ENCODE results near the gene DLX6.

Gene DLX6

DNA sequence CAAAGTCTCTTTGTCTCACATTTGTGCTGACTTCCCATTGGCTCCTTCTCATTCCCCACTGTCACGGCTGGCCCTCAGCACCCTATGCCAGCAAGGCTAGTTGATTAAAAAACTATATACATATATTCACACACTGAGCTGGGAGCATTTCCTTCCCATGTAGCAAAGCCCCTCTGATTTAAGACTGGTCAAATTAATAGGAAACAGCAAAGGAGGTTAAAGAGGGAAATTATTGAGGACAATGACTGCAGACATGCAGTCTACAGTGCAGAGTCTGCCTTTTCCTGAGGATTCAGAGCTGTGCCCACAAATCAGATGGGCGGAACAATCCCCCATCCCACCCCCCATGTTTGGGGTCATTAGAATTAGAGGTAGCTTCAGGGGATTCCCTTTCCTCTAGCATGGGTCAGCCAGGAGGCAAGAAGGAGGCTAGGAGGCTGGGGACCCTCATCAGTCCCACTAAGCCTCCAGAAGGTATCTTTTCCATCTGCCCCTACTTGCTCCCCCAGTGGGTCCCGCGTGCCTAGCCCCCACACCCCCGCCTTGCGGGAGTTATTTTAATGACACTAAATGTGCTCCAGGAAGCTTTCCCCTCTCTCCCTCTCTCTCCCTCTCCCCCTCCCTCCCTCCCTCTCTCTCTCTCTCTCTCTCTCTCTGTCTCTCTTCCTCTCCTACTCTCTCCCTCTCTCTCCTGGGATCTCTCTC is 9.8 kb upstream of the DLX6 start:
- DNase-seq (ENCODE audit: low read depth in 2 of 2), result no peak

DNA sequence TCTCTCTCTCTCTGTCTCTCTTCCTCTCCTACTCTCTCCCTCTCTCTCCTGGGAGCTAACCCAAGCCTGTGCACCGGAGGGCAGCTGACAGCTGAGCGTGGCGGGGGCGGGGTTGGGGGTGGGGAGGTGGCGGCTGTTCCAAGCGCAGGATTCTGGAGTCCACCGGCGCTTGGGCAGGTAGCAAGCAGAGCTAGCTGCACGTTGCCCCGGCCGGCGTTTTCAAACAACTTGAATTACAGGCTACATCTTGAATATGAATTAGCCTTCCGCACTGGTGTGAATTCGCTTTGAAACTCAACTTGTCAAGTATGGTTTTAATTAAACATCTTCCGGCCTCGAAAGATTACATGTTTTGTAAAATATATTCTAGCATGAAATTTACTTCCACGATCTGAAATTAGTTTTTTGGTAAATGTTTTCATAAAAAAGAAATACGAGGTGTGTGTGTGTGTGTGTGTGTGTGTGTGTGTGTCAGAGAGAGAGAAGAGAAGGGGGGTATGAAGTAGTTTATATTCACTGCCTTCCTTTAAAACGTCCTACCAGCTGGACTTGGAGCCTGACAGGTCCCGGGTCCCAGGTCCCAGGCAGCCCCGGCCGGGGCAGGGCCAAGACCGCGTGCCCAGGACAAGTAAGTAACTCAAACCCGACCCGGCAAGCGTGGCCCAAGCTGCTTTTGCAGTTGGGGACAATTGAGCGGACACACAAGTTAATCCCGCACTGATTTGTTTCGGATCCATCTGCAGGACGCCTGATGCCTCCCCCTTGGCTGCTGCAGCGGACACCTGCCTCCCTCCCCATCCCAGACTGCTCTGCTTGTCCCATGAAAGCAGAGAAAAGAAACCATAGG is 9.0 kb upstream of the DLX6 start:
- DNase-seq (ENCODE audit: low read depth in 2 of 2), result no peak

DNA sequence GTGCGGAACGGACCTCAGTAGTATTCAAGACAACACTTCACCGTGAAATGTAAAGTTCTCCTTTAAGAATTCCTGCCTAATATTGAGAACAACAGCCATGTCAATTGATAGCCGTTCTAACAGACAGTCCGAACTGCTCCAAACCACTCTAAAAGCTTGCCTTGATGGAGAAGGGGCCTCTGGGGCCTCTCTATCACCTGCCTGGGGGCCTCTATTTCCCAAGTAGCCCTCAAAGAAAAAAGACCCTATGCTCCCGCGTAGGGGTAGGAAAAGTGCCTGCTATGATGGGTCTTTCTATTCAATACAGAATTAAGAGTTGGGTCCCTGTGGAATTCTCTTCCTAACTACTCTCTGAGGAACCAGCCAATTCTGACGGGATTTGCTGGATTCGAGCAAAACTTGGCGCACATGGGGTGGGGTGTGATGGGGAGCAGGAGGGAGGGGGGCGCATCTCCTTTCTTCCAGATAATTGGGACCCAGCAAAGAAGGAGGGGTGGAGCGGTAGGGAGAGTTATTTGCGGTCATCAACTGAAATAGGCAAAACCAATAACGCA is 8.3 kb upstream of the DLX6 start:
- no peak for DNase-seq (ENCODE audit: low read depth in 2 of 2)

DNA sequence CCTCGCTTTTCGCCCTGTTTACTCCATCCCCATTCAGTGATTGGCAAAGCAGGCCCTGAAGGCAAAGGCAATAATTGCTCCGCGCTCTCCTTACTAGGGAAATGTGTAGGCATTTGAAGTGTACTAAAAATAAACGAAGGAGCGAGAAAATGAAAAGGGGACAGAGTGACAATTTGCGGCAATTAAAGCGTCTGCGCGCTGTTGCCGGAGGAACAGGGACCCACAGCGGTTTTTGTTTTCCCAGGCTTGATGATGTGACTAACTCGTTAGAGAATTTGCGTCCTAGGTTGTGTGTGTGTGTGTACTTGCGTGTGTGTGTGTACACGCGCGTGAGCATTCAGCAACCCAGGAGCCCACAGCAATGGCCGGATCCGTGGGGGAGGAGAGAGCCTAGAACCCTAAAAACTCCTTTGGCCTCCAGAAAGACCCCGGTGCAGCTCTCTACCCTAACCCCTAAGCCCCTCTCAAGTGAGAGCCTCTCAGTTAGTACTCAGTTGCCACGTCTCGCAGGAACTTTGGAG is 7.8 kb upstream of the DLX6 start:
- no peak for DNase-seq (ENCODE audit: low read depth in 2 of 2)

DNA sequence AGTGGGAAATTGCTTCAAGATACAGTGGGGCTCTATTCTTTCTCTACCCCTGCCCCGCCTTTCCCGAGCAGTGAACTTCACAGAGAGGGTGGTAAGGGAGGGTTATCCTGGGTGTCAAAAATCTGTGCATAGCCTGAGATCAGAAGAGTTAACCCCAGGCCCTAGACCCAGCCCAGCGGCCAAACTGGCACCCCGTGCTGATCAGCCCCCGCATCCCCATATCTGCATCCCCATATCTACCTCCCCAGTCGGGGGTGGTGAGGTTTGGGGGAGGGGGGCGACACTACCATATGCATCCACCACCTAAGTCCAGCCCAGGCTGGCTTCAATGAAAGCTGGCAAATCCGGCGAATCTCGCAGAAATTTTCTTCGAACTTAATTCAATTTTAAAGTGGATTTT is 7.0 kb upstream of the DLX6 start:
- DNase-seq (ENCODE audit: low read depth in 2 of 2), result no peak

DNA sequence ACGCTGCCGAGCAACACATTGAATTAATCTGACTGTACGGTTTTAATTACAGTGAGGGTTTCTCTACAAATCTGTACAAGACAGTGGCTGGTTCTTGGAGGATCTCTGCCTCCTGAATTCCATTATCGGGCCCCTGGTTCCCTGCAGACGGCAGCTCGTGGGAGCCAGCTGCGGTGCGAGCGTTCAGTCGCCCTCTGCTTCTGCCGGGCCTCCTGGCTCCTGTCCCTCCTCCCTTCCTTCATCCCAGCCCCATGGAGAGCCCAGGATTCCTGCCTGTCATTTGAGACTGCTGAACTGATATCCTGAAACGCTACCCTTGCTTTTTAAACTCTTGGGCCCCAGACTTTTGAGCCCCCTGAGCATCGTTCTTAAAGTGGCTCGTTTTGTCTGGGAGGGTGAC is 6.6 kb upstream of the DLX6 start:
- no peak for DNase-seq (ENCODE audit: low read depth in 2 of 2)

DNA sequence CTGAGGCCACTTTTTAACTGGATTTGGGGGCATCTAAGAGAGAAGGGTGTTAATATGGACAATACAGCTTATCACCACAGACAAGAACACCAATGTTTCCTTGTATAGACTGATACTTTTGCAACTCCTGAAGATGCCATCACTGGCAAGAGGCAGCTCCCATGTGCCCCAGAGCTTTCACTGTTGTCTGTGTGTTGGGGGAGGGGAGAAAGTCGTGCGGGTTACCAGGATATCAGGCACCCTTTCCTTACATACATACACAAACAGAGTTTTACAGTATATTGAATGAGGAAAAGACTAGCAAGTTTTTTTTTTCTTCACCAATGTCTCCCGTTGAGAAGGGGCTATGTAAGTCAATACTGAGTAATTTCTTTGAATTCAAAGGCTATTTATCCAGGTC is 4.1 kb upstream of the DLX6 start:
- no peak for DNase-seq (ENCODE audit: low read depth in 2 of 2)

DNA sequence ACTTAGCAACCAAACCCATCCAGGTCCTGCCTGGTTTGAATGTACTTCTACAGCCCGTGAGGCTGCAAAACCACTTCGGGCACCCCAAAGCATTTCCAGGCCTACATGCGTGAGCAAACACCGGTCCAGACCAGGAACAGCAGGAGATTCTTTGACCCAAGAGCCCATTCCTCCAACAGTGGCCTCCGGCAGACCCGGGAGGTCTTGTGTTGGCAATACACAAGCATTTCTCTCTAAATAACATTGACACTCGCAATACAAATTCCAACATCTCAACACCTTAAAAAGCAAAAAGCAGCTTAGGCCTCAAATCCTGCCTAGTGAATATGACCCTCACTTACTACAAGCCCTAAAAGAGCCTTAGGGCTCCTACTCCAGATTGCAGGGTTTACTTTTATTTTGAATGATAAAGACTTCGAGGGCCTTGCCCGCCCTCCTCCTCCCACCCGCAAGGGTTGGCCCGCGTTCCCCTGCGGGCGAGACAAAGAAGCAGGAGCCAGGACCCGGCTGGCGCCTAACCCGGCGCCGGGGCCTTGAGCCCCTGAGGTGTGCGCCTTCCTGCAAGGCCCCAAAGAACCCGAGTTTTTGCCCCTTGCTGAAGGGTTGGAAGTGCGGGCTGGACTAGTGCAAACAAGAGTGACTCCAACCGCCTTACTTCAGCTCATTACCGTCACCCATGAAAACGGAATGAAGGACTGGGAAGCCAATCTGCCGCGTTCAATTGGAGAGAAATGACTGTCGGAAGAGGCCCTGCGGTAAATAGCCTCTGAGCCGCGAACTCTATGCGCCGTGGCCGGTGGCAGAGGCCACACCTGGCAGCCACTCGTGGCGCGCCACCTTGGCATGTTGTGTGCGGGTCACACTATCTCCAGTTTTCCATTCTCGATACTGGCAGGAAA is 3.4 kb upstream of the DLX6 start:
- DNase-seq (ENCODE audit: low read depth in 2 of 2), result no peak

DNA sequence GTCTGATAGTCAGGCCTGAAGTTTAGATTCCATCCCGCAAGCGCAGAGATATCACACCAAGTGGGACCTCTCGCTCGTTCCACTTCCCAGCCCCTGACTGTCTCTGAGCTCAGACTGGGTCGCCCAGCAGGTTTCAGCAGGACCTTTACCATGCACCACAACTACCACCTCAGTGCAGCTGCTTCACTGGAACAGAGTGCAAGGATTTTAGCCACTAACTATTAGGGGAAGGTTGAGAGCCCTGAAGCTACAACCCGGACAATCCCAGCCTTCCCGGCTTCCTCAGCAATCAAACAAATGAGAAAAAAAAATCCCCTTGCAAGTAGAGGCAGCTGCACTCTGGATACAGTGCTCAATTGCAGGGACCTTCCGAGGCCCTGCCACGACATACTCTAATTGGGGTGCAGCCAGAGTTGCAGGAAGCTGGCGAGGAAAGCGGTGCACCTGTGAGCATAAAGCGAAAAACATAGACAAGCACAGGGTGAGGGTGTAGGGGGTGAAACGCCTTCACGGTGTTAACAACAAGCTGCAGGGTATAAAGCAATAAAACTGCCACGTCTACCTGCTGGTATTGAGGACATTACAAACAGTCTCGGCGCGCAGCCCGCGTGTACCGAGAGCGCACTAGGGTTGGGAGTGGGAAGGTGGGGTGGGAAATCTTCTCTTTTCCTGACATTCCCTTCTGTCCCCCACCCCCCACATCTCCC is 2.6 kb upstream of the DLX6 start:
- DNase-seq (ENCODE audit: low read depth in 2 of 2), result no peak

DNA sequence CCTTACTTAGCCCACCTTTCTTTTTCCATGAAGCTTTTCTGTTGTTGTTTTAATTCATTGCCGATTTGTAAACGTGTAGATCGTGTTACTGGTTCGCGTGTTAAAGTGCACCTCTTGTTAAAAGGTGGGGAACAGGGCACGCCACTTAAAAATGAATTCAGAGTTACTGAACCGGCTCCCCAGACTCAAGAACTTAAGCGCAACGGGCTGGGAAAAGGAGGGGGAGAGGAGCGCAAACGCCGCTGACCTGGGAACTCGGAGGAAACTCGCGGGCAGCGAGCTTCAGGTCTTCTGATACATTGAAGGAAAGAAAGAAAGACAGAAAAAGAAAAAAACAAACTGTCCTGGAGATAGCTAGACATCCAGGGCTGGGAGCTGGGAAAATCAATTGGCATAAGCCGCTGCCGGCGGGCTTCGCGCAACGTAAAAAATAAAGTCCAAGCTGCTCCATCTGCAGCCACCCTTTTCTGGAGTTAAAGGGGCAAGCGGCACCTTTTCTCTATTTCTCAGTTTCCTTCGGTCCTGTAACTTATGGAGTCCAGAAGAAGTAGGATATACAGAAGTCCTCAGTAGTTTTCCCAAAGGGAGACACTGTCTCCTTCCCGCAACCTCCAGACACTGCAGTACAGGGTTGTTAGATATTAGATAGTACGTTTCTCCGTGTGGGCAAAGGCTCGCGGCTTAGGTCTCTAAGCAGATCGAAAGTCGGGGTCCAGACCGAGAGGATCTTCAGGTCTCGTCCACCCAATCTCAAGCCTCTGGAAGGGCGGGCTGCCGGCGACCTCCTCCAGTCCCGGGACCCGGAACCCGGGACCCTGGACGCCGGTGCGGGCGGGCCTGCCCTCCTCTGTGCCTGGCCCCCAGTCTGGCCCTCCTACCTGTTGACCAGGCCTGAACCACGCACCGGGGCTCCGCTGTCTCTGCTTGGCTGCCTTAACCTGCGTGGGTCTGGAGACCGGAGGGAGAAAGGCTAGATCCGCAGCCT is 1.8 kb upstream of the DLX6 start:
- DNase-seq (ENCODE audit: low read depth in 2 of 2), result no peak

DNA sequence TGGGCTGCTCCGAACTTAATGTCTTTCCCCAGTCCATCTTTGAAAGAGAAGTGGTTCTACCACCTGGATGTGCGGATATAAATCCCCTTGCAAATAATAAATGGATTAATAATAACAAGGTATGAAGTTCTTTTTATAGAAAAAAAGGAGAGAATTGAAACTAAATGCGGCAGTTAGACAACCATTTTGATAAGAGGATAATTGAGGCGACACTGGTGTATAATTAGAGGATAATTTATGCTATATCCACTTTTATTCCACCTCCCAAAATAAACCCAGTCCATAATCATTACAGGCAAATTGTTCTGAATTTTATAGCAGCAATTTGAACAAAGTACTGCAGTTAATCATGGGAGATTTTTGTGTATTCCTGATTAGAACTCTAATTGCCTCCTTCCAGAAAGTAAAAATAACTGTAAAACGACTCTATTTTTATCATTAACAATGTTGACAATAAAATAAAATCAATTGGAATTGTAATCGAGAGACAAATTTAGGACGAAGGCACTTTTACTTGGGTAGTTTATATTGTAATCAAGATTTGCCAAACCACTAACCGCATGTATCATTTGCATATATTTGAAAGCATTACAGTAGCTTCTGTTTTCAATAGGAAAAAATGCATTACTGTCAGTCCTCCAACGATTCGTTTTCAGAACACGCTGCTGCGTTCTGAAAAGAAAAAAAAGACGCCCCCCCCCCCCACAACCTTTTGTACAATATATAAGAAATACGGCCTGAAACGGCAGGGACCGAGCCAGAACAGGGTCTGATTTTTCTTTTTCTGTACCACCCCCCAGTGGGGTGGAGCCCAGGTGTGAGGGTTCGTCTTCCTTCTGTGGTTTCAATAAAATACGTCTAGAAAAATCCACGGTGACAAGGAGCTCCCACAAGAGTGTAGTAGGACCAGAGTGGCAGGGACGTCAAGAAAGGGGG is 838 bp upstream of the DLX6 start:
- DNase-seq (ENCODE audit: low read depth in 2 of 2), result no peak

DNA sequence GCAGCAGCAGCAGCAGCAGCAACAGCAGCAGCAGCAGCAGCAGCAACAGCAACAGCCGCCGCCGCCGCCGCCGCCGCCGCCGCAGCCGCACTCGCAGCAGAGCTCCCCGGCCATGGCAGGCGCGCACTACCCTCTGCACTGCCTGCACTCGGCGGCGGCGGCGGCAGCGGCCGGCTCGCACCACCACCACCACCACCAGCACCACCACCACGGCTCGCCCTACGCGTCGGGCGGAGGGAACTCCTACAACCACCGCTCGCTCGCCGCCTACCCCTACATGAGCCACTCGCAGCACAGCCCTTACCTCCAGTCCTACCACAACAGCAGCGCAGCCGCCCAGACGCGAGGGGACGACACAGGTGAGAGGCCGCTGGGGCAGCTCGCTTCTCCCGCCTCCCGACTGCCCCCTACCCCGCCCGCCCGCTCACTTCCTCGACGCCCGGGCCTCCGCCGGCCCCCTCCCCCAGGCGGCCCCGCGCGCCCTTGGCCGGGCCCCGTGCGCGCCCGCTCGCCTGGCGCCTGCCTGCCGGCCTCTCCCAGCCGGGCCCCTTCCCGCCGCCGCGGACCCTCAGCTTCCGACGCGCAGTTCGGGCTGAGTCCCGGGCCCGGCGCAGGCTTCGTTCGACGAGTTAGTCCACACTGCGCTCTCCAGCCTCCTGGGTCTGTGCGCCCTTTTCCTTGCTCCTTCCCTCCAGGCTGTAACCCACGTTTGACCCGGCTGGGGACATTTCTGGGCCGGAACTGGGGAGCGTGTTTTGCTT is 882 bp downstream of the DLX6 start:
- no peak for DNase-seq (ENCODE audit: low read depth in 2 of 2)

DNA sequence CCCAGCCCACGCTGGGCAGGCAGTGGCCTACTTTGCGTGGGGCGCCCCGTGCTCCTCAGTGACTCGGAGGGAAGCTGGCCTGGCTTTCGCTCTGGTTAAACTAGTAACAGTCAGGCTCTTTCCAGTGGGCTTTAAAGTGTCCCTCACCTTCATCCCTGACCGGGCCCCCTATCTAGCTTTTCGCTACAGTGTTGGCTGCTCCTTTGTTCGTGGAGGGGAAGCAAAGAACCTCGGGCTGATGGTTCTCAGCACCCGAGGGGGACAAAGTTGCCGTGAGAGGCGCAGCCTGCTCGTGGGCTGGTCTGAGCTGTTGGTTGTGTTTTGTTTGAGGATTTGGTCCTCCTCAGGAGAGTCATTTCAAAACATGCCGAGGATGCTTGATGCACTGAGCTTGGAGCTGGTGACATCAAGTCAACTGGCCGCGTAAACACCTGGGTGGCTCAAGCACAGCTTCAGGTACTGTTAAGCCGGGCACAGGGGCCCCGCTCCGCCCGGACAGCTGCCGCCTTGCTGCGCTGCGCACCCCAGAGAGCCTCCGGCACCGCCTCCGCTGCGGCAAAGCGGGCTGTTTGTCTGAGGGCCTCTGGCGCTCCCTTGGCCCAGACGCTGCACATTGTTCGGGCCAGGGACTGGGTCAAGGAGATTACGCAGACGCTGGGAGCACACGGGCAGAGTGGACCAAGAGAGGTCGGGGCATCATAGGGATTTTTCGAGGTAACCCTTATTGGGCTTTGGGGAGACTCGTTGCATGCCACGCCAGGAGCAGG is 1.6 kb downstream of the DLX6 start:
- DNase-seq (ENCODE audit: low read depth in 2 of 2), result no peak

DNA sequence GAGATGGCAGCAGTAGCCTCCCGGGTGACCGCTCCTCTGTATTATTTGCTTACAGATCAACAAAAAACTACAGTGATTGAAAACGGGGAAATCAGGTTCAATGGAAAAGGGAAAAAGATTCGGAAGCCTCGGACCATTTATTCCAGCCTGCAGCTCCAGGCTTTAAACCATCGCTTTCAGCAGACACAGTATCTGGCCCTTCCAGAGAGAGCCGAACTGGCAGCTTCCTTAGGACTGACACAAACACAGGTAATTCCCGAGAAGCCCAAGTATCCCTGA is 2.2 kb downstream of the DLX6 start:
- no peak for DNase-seq (ENCODE audit: low read depth in 2 of 2)

DNA sequence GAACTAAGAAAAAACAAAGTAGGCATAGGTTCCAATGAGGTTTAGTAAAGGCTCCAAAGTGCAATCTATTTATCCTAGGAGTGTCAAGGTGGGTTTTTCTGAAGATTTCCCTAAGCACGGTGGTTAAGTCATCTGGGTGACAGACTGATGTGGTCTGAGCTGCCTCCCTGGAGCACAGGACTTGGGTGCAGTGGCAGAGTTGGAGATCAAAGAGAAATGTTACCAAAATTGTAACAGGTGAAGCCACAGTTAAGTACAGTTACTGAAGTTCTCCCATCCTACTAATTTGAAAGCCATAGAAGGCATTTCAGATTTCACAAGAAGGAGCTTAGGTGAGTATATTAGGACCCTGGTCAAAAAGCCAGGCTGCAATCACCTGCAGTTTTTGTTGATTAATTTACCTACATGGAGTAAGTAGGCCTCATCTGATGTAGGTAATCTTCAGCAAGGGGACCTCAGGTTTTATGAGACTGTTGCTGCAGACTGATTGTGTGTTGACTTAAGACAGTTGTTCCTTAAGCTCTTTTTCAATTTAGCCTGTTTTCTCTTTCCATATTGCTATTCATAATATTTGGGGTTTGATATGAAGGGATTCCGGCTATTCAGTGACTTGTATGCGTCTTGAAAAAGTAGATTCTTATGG is 3.0 kb downstream of the DLX6 start:
- DNase-seq (ENCODE audit: low read depth in 2 of 2), result no peak

DNA sequence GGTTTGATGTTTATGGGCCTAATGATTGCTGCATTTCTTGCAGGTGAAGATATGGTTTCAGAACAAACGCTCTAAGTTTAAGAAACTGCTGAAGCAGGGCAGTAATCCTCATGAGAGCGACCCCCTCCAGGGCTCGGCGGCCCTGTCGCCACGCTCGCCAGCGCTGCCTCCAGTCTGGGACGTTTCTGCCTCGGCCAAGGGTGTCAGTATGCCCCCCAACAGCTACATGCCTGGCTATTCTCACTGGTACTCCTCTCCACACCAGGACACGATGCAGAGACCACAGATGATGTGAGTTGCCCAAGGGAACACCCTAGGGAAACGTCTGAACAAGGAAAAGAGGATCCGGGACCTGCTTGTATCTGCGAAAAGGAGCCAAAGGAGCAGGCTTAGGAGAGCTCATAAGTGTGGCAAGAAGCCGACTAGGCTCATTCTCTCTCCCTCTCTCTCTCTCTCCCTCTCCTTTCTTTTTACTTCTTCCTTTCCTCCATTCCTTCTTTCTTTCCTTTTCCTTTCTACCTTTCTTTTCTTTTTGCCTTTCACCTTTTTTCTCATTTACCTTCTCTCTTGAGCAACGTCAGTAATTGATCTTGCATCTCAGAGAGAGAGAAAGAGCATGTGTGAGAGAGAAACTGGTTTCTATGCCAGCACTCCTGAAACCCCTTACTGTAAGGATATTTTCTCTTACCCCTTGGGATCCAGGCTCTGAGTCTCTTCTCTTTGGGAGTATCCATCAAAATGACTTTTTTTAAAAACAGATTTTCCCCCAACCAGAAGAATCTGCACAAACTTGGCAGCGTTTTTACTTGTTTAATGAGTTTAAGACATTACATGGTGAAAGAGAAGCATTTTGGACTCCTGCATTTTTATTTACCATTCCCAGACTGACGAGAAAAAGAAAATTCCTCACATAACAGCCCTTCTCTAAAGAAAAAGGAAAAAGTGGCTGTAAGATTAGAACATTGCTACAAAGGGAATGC is 4.7 kb downstream of the DLX6 start:
- DNase-seq (ENCODE audit: low read depth in 2 of 2), result no peak

All from stimulated activated CD4-positive, alpha-beta T cell treated with anti-CD3 and anti-CD28 coated beads, Interleukin-4, amount 100 ng/mL, for 48 hours (primary cell).